Upper lobe of right lung (tissue), 1 donor: ENCODE data around the gene ADAMTSL5. TPM values are rescaled to one million over a fixed set of nuclear protein-coding genes. Genes with fewer than 3 reads are reported as not detected.
"Not testable (repeated sequence)": the region's sequence is repeated elsewhere in the genome, so short reads cannot be mapped to it uniquely, and the experiment has no call there.

Experiments
- ATAC-seq: fragments of 200-7000 bp; cut with Tn5 transposase; one replicate; pipeline ENCODE4 v1.9.1; 2020; ENCODE audit warnings: mild to moderate bottlenecking, moderate library complexity
- DNase-seq: peaks from one replicate; pipeline ENCODE4 v3.0.0-alpha.2; 2020
- H3K27ac ChIP-seq: fragments of 200-600 bp; one replicate; pipeline ENCODE4 v1.8.0; 2022
- H3K27me3 ChIP-seq: fragments of 200-600 bp; one replicate; pipeline ENCODE4 v1.8.0; 2022; ENCODE audit warnings: mild to moderate bottlenecking
- H3K36me3 ChIP-seq: fragments of 200-600 bp; one replicate; pipeline ENCODE4 v1.8.0; 2022
- H3K4me1 ChIP-seq: fragments of 200-600 bp; one replicate; pipeline ENCODE4 v1.8.0; 2022
- H3K4me3 ChIP-seq: fragments of 200-600 bp; one replicate; pipeline ENCODE4 v1.8.0; 2022; ENCODE audit warnings: mild to moderate bottlenecking
- H3K9me3 ChIP-seq: fragments of 200-600 bp; one replicate; pipeline ENCODE4 v1.8.0; 2022
- intact Hi-C: fragments of 100-400 bp; cut with DNase I; formaldehyde crosslinking; loops from one replicate; pipeline ENCODE4 v1.11.0; 2022
- total RNA-seq: library from RNA; stranded (reverse); fragmentation: NEBNext Ultra II Directional; extraction: Animal tissue kit (Norgen Biotek cat#: 25700); gene quantifications from one replicate; pipeline ENCODE4 v1.2.1, GENCODE V29; 2021
- TF ChIP-seq, protein P1 (sequence below): fragments of 200-600 bp; IDR thresholded peaks from one replicate; pipeline ENCODE4 v1.8.0; 2022; ENCODE audit warnings: antibody characterized with exemption
- donor health status: DM: no; HTN: yes; CAD: no; lungs with severe emphysema.

The ADAMTSL5 gene
- total RNA-seq, 1 donor from 2014 or later: 4.8 TPM

- ATAC-seq (no peak), DNase-seq (no peak)
- Histone ChIP-seq H3K4me3 (no peak within 1 kb of the TSS), H3K27ac (no peak within 1 kb of the TSS), H3K27me3 (peaks cover 48% of the 10 kb centered on the region), H3K9me3 (no peaks in the 10 kb centered on the region), H3K4me1 (no peaks in the 10 kb centered on the region), H3K36me3 (no peaks in the 10 kb centered on the region)
- intact Hi-C loops: no loop called here
- TF ChIP-seq, protein P1, sequence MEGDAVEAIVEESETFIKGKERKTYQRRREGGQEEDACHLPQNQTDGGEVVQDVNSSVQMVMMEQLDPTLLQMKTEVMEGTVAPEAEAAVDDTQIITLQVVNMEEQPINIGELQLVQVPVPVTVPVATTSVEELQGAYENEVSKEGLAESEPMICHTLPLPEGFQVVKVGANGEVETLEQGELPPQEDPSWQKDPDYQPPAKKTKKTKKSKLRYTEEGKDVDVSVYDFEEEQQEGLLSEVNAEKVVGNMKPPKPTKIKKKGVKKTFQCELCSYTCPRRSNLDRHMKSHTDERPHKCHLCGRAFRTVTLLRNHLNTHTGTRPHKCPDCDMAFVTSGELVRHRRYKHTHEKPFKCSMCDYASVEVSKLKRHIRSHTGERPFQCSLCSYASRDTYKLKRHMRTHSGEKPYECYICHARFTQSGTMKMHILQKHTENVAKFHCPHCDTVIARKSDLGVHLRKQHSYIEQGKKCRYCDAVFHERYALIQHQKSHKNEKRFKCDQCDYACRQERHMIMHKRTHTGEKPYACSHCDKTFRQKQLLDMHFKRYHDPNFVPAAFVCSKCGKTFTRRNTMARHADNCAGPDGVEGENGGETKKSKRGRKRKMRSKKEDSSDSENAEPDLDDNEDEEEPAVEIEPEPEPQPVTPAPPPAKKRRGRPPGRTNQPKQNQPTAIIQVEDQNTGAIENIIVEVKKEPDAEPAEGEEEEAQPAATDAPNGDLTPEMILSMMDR: no peak
These were observed 10.8 kb upstream of the ADAMTSL5 start, which contains the start of gene PLK5 for GRCh38 chr19:1523412-1524286. PLK5 (plus strand) TSS chr19:1524077; CDS start chr19:1526997, 2,920 bp downstream.

DNA sequence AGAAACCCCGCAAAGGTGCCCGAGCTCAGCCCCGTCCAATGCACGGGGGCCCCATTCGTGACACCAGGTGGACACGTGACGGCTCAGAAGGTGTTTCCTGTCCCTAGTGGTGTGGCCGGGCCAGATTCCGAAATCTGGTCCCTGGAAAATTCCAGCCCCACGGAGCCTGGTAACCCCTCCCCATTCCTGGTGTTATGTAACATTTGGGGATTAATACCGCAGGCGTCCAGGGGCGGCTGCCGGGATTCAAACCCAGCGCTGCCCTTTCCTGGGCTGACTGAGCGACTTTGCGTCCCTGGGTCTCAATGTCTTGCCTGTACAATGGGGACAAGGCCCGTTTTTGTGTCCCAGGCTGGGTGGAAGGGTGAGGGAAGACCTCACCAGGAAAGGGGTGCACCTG, 10.0 kb upstream of the ADAMTSL5 start:
- Histone ChIP-seq H3K27me3 (peaks cover 45% of the 10 kb centered on the region), H3K4me3 (no peak overlapping the region), H3K4me1 (no peaks in the 10 kb centered on the region), H3K27ac (no peak overlapping the region), H3K9me3 (no peaks in the 10 kb centered on the region), H3K36me3 (no peaks in the 10 kb centered on the region)
- TF ChIP-seq, protein P1: no peak
- intact Hi-C loops: no loop called here
- ATAC-seq (no peak), DNase-seq (no peak)

DNA sequence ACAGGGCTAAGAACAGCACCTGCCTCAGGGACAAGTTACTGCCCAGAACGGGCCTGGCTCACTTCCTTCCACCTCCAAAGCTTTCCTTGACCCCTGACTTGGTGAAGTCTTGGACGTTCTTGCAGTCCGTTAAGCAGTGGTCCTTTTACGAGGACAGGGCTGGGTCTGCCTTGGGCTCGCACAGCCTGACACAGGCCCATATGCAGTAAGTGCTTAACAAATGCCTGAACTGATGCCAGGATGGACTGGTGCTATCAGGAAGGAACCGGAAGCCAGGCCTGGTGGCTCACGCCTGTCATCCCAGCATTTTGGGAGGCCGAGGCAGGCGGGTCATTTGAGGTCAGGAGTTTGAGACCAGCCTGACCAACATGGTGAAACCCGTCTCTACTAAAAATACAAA, 9.2 kb upstream of the ADAMTSL5 start:
- Histone ChIP-seq H3K36me3 (no peaks in the 10 kb centered on the region), H3K27me3 (peaks cover 38% of the 10 kb centered on the region), H3K4me3 (no peak overlapping the region), H3K9me3 (no peaks in the 10 kb centered on the region), H3K4me1 (no peaks in the 10 kb centered on the region), H3K27ac (no peak overlapping the region)
- TF ChIP-seq, protein P1: no peak
- intact Hi-C loops: no loop called here
- no peak for DNase-seq
- no peak for ATAC-seq

DNA sequence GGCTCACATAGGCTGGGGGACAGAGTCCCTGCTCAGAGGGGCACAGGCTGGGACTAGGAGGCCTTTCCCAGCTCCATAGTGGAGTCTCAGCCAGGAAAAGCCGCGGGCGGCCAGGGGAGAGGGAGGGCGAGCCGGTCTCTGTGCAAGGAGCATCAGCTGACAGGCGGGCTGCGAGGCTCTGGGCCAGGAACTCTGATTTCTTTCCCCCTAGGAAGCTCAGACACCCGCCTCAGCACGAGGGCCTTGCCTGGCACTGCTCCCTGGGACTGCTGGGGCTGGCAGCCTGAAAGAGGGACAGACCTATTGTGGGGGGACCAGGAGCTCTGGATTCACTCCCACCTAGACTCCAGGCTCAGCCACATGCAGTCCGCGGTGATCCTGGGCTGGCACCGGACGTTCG, 8.8 kb upstream of the ADAMTSL5 start:
- TF ChIP-seq, protein P1: no peak
- no peaks in the 10 kb centered on the region for H3K36me3 ChIP-seq
- ATAC-seq (no peak), DNase-seq (no peak)
- no peaks in the 10 kb centered on the region for H3K9me3 ChIP-seq
- intact Hi-C loops: no loop called here
- peaks cover 37% of the 10 kb centered on the region for H3K27me3 ChIP-seq
- H3K4me3 ChIP-seq: no peak overlapping the region
- no peak overlapping the region for H3K27ac ChIP-seq
- no peaks in the 10 kb centered on the region for H3K4me1 ChIP-seq

DNA sequence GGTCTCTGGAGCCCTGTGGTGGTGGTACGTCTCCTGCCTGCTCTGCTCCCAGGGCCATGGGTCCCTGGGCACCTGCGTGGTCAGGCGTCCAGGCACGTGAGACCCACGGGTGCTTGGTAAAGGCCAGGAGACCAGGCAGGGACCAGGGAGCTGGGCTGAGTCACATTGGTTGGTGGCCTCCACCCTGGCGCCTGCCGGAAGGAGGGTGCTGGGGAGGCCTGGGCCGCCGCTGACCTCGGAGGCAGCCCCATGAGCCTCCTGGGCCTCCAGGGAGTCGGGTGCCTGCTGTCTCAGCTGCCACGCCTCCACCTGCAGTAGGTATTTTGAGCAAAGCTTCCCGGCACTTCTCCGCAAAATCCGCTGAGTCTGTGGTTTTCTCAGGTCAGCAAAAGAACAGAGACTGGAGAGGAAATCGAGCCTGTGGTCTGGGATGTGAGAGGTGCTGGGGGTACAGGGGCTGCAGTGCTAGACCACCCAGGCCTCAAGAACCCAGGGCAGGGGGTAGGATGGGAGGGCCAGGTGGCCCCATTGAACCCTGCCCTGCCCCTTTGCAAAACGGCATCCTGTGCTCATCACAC, 7.5 kb upstream of the ADAMTSL5 start:
- Histone ChIP-seq H3K27ac (no peak overlapping the region), H3K4me1 (no peaks in the 10 kb centered on the region), H3K36me3 (no peaks in the 10 kb centered on the region), H3K27me3 (peaks cover 34% of the 10 kb centered on the region), H3K9me3 (no peaks in the 10 kb centered on the region), H3K4me3 (no peak overlapping the region)
- TF ChIP-seq, protein P1: no peak
- ATAC-seq (no peak), DNase-seq (no peak)
- intact Hi-C loops: no loop called here

GRCh38 chr19:1519802-1520201, 7.0 kb upstream of the ADAMTSL5 start:
- H3K4me3 ChIP-seq, DNase-seq, ATAC-seq, H3K36me3 ChIP-seq, intact Hi-C loops, H3K27ac ChIP-seq, H3K9me3 ChIP-seq, H3K4me1 ChIP-seq: not testable (repeated sequence)
- H3K27me3 ChIP-seq: peaks cover 34% of the 10 kb centered on the region
